DMS53 (cell line): ENCODE measurements around the gene PGRMC2.
"Not testable (repeated sequence)": the region's sequence is repeated elsewhere in the genome, so short reads cannot be mapped to it uniquely, and the experiment has no call there.

Experiments
- DNase-seq: peaks from one replicate; lab custom pipeline; 2025; lab: John Stamatoyannopoulos, UW

PGRMC2 gene

GRCh38 chr4:128267745-128268144 is 19.9 kb downstream of the PGRMC2 start:
- DNase-seq = no peak

DNA sequence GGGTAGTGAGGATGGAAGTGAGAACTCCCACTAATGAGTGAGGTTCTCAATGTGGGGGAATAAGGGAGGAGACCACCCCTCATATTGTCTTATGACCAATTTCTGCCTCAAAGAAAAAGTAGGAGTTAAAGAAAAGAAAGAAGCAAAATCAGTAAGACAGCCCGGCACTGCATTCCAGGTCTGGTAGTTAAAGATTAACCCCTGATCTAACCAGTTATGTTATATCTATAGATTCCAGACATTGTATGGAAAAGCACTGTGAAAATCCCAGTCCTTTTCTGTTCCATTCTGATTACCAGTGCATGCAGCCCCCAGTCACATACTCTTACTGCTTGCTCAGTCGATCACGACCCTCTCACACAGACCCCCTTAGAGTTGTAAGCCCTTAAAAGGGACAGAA is 20.4 kb downstream of the PGRMC2 start:
- peak; percentile 32 for DNase-seq

DNA sequence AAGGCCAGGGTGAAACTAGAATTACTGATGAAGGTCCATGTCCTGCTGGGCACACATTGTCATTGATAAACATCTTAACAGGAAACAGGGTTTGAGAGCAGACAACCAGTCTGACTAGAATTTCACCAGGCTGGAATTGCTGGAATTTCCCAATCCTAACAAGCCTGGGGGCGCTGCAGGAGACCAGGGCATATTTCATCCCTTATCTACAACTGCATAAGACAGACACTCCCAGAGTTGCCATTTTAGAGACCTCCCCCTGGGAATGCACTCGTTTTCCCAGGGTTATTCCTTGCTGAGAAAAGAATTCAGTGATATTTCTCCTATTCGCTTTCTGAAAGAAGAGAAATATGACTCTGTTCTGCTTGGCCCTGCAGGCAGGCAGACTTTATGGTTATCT is 22.1 kb downstream of the PGRMC2 start:
- DNase-seq = peak; percentile 18

DNA sequence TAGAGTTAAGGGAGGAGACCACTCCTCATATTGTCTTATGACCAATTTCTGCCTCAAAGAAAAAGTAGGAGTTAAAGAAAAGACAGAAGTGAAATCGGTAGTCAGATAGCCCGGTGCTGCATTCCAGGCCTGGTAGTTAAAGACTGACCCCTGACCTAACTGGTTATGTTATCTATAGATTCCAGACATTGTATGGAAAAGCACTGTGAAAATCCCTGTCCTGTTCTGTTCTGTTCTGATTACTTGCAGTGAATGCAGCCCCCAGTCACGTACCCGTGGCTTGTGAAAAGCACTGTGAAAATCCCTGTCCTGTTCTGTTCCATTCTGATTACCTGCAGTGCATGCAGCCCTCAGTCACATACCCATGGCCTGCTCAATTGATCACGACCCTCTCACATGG is 27.7 kb downstream of the PGRMC2 start:
- not testable (repeated sequence) for DNase-seq

- DNase-seq = not testable (repeated sequence)
Observed at GRCh38 chr4:128258166-128258565, 29.4 kb downstream of the PGRMC2 start.

DNA sequence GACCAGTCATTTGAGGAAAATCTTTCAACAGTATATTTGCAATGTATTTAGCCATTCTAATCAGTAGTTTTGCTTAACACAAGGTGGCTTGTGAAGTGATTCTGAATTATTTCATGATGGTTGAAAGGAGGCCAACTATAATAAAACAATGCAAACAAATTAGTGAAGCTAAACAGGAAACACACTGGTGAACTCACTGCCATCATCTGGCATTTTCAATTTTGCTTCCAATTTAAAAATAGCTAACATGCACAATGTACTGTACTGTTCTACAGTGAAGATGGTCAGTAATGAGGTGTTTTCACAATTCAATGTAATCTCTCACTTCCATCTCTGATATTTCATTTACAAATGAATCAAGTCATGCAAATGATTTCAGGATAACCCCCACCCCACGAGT is 31.1 kb downstream of the PGRMC2 start:
- DNase-seq = no peak

- no peak for DNase-seq
Observed at GRCh38 chr4:128255906-128256305, 31.7 kb downstream of the PGRMC2 start.

DNA sequence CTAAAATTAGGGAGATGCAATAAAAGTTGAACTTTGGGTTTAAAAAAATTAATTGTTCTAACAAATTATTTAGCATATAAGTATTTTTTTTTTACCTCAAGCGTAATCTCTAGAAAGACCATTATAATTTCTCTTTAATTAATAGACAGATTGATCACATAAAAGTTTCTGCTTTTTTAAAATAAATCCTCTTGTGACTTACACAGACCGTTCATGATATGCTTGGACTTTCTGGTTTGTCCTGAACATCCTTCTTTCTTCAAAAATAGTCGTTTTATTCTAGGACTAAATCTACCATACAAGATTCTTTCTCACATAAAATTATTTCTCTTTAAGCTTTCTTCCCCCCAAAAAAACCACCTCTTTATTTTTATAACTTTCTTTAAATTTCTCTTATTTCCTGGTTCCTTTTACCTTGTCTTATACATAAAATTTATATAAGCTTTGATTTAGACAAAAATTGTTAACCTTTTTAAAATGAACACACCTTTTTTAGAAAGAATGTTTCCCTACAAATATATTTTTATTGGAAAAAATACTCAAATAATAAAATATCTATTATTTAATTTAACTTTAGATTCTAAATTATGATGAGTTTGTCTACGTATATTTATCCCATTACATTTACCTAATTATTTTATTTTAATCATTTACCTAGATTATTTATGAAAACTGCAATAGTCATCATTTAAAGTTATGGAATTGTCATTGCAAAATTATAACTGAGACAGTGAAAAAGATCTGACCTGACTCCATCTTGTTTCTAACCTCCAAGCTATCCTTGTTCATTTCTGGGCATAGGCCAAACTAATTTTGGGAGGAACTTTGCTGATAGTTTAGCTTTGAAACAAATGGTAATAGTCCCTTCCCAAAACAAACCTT is 37.6 kb downstream of the PGRMC2 start:
- DNase-seq = peak; percentile 37

DNA sequence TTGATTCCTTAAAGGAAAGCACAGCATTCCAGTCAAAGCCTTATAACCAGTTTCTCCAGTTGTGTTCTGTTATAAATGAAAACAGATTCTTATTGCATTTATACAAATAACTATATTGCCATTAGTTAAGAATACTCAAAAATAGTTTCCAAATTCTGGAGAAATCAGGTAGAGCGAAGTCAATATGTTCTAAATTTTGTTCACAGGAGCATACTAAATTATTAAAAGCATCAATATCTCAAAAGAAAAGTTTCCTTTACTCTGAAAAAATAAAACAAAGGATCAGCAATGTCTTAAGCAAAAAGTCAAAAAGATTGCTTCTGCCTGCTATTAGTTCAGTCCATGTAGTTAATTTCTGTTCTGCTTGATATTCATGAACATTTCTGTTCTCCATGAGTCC is 39.7 kb downstream of the PGRMC2 start:
- no peak for DNase-seq

- DNase-seq = not testable (repeated sequence)
Observed at GRCh38 chr4:128245391-128245790, 42.2 kb downstream of the PGRMC2 start.

GRCh38 chr4:128244379-128244778 is 43.2 kb downstream of the PGRMC2 start:
- no peak for DNase-seq

DNA sequence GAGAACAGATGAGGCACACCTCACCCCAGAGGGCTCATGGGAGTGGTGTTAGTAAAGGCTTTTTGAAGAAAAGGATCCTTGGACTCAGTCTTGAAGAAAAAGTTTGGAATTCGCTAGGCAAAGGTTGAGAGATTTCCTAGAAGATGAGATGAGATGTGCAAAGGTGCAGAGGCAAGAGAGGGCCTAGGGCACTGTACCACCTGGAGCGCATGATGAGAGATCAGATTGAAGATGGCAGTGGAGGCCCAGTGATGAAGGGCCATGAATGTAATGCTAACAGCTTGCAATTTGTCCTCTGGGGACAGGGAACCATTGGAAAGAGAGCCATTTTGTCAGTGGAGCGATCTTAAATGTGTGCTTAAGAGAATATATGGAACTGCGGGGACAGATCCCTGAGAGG is 45.0 kb downstream of the PGRMC2 start:
- DNase-seq = no peak

DNA sequence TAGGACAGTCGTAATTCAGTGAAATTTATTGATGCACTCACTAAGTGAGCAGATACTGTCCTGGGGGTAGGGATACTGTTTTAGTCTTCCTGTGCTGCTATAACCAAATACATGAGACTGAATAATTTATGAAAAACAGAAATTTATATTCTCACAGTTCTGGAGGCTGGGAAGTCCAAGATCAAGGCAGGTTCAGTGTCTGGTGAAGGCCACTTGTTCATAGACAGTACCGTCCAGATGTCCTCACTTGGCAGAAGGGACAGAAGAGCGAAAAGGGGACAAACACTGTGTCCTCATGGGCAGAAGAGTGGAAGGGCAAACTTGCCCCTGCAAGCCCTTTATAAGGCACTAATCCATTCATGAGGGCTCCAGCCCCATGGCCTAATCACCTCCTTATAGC is 45.6 kb downstream of the PGRMC2 start:
- DNase-seq = no peak

GRCh38 chr4:128241425-128241913 is 46.1 kb downstream of the PGRMC2 start:
- no peak for DNase-seq

DNA sequence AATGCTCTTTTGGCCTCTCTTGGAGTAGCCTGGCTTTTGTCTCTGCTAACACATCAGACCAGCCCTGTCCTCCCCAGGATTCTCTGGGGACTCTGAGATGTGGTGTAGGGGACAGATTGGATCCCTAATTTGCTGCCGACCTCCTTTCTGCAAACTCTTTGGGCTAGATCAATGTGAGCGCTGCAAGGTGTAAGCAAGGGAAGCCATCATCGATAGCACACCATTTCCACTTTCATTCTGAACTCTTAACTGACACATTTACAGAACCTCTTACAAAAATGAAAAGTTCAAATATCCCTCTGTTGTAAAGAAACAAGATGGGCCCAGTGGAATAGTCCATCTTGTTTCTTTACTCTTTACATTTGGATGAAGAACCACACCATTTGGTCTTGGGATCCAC is 46.6 kb downstream of the PGRMC2 start:
- no peak for DNase-seq

DNA sequence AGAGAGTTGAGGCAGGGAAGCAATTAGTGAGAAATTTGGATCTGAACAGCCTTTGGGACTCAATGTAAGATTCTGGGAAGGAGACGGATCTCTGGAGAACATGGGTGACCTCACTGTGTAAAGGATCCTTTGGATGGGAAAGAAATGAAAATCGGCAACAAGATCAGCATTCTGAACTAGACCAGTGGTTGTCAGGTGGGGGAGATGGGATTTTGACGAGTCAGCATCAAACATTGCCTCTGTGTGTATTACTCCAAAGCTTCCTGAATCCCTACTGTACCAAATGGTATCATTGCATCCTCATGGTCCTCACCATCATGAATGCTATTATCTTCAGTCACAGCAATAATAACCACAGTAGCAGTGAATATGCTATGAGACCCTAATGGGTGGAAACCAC is 52.8 kb downstream of the PGRMC2 start:
- no peak for DNase-seq

DNA sequence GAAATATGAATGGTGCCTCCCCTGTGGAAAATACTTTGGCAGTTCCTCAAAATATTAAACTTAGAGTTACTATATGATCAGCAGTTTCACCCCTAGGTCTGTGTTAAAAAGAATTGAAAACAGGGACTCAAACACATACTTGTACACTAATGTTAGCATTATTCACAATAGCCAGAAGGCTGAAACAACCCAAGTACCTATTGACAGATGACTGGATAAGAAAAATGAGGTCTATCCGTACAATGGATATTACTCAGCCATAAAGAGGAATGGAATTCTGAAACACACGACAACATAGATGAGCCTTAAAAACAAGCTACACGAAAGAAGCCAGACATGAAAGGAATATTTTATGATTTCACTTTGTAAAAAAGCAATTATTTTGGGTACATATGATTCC is 54.9 kb downstream of the PGRMC2 start:
- no peak for DNase-seq

DNA sequence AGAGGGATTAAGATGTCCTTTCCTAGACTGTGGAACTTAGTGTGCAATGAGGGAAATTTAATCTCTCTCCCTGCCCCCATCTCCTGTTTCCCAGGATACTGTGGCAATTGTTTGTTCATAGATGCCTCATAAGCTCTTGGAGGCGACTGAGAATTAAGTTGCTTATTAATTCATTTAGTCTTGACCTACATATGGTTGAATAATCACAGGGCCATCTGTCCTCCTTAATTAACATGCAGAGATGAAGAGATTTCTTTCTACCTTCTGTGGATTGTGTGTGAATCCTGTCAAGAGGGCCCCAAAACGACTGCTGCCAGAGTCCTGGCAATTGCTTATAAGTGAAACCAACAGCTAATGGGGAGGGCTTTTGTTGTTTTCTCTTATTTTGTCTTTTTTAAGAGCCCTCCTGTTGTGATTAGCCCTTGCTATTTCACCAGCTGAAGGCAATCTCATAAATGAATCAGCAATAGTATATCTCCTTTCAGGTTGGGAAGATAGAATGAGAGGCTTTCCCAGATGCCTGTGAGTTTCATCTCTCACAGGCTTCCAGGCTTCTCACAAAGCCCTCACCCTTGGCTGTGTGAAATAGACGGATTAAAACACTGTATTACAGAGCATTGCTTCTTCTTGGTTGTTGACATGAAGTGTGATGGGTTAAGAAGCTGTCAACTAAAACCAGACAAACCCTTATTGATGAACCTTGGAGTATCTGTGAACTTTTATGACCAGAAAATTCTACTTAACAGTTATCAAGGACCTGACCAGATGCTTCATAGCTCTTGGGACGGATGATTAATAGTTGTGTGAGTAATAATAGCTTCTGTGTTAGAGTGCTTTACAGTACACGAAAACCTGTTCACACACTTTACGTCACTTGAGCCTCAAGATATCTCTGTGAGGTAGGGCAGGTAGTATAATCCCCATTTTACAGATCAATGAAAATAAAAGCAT is 58.5 kb downstream of the PGRMC2 start:
- DNase-seq = peak; percentile 71

GRCh38 chr4:128227991-128228571 is 59.5 kb downstream of the PGRMC2 start:
- DNase-seq = peak; percentile 88

GRCh38 chr4:128225148-128225547 is 62.5 kb downstream of the PGRMC2 start:
- DNase-seq = no peak

DNA sequence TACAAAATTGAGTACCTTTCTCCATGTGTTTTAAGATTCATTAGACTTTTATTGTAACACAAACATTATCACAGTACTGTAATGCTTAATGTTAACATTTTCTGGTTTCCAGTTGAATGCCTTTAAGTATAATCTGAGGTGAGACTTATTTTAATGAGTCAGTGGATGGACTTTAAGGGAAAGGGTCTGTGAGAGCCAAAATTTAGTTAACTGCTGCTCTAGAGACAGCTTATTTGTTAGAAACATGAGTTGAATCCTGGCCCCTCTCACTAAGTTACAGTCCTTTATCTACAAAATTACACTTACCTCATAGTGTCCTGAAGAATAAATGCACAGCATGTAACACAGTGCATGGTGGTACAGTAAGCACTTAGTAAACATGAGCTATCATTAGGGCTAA is 66.0 kb downstream of the PGRMC2 start:
- DNase-seq = no peak
